Rectal smooth muscle tissue (tissue), 1 donor: ENCODE measurements around the gene KRTAP5-4.

Source experiments
- H3K27ac ChIP-seq: one replicate; pipeline ENCODE4 v1.7.0; 2013; ENCODE audit warnings: low read depth, low read length, inconsistent platforms
- H3K27me3 ChIP-seq: one replicate; pipeline ENCODE4 v1.7.0; 2013; ENCODE audit warnings: low read length; ENCODE audit not compliant: control insufficient read depth, insufficient read depth
- H3K36me3 ChIP-seq: one replicate; pipeline ENCODE4 v1.7.0; 2013; ENCODE audit warnings: low read length; ENCODE audit not compliant: control insufficient read depth, insufficient read depth
- H3K4me1 ChIP-seq: one replicate; pipeline ENCODE4 v1.7.0; 2013; ENCODE audit warnings: low read length; ENCODE audit not compliant: control insufficient read depth, insufficient read depth
- H3K4me3 ChIP-seq: one replicate; pipeline ENCODE4 v1.7.0; 2013; ENCODE audit warnings: low read length
- H3K9ac ChIP-seq: one replicate; pipeline ENCODE4 v1.7.0; 2013; ENCODE audit warnings: low read length

Gene KRTAP5-4

DNA sequence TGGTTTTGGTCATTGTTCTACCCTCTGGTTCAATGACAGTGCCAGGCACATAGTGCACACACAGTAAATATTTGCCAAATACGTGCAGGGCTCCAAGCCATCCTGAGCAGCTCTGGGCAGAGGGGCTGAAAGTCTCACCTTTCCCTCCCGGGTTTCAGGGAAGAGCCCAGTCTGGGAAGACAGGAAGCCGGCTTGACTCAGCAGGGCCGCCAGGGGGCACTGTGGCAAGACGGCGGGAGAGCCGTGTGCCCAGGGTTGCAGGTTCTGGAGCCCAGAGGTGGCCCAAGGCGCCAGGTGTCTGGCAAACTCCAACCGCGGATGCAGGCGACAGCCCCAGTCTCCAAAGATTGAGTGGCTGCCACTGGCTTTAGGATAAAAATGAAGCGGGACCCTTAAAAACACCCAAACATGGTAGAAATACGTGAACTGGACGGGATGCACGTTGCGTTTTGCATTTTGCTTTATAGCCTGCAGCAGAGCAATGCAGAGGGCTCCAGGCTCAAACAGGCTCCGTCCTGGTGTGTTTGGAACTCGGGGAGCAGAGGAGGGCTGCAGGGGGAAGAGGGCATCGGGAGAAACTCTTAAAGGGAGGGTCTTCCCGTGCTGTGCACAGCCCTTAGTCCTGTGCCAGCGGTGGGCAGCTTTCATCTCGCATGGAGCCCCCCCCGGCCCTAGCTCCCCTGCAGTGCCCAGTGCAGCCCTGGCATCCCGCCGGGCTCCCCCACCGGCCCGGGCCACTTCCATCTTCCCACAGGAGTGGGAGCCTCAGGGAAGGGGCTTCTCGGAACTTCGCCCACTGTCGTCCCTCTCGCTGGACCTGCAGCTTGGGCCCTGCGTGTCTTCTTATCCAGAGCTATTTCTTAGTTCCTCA is 18.4 kb upstream of the KRTAP5-4 start:
- Histone ChIP-seq H3K27me3 (peaks cover 3% of the 10 kb centered on the region), H3K27ac (no peak overlapping the region), H3K4me3 (no peak overlapping the region), H3K36me3 (no peaks in the 10 kb centered on the region), H3K9ac (no peak overlapping the region), H3K4me1 (no peaks in the 10 kb centered on the region)

DNA sequence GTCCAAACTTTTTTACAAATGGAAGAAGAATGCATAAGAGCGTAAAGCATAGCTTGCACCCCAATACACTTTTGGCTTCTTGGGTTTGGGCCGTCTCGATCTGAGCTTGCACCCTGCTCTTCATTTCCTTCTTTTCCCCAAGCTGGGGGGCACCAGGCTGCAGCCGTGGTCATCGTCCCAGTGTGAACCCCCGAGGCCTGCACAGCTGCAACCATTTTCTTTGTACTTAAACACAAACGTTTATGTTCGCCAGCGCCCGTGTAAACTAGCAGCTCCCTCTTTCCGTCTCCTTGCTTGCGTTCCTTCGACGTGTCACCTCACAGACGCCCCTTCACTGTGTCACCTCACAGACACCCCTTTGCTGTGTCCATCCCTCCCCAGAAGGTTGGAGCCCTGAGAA is 17.7 kb upstream of the KRTAP5-4 start:
- Histone ChIP-seq H3K27ac (no peak overlapping the region), H3K4me3 (no peak overlapping the region), H3K4me1 (no peaks in the 10 kb centered on the region), H3K9ac (no peak overlapping the region), H3K36me3 (no peaks in the 10 kb centered on the region), H3K27me3 (peaks cover 3% of the 10 kb centered on the region)

DNA sequence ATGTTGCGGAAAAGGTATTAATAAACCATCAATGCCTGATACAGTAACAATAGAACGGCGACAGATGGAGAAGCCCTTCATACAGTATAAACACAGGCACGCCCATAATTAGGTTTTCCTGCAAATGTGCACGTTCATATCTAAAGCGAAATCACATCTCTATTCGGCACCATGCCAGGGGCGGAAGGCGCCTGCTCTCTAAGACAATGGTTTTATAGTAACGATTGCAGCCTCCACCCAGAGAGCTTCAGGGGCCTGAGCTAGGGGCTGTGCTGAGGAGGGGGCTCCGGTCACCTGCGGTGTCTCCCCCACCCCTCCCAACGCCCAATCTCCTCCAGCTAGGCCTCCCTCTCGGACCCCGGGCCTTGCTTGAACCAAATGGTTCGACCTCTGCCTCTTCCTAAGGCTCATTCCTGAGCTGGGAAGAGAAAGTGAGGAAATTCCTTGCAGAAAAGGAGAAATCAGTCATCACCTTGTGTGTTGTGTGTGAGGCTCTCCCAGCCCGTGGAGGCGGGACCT is 17.2 kb upstream of the KRTAP5-4 start:
- no peak overlapping the region for H3K4me3 ChIP-seq
- no peaks in the 10 kb centered on the region for H3K36me3 ChIP-seq

DNA sequence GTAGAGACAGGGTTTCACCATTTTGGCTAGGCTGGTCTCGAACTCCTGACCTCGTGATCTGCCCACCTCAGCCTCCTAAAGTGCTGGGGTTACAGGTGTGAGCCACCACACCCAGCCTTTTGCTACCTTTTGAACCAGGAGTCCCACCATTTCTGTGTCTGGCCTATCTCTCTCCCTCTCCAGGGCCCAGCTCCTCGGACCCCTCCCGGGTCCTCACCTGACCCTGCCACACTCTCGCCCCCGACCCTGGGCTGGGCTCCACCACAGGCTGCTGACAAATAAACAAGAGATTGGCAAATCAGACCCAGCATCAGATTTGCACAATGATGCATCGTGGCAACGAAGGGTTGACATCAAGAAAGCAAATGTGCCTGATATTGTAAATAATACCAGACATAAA is 16.4 kb upstream of the KRTAP5-4 start:
- no peaks in the 10 kb centered on the region for H3K4me1 ChIP-seq
- H3K9ac ChIP-seq: no peak overlapping the region
- H3K27me3 ChIP-seq: peaks cover 3% of the 10 kb centered on the region
- no peak overlapping the region for H3K4me3 ChIP-seq
- no peaks in the 10 kb centered on the region for H3K36me3 ChIP-seq
- no peak overlapping the region for H3K27ac ChIP-seq

More for the DNA sequence above, 17.2 kb upstream of the KRTAP5-4 start:
- Histone ChIP-seq H3K27me3 (peaks cover 3% of the 10 kb centered on the region), H3K4me1 (no peaks in the 10 kb centered on the region), H3K9ac (no peak overlapping the region), H3K27ac (no peak overlapping the region)

DNA sequence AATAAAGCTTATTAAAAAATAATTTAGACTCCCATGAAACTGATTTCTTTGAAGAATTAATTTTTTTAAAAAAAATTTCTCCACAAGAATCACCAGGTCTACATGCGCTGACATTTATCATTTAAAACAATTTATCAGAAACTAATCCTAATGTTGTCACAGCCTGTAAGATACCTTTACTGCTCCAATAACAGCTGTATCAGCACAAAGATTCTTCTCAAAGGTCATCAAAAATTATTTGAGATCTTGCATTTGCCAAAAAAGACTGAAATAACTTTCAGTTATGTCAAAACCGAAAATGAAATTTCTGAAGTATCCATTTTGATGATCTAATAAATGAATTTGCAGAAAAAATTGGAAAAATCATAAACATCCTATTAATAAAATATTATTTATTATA is 15.7 kb upstream of the KRTAP5-4 start:
- Histone ChIP-seq H3K27me3 (peaks cover 3% of the 10 kb centered on the region), H3K4me1 (no peaks in the 10 kb centered on the region), H3K36me3 (no peaks in the 10 kb centered on the region), H3K4me3 (no peak overlapping the region), H3K9ac (no peak overlapping the region), H3K27ac (no peak overlapping the region)

DNA sequence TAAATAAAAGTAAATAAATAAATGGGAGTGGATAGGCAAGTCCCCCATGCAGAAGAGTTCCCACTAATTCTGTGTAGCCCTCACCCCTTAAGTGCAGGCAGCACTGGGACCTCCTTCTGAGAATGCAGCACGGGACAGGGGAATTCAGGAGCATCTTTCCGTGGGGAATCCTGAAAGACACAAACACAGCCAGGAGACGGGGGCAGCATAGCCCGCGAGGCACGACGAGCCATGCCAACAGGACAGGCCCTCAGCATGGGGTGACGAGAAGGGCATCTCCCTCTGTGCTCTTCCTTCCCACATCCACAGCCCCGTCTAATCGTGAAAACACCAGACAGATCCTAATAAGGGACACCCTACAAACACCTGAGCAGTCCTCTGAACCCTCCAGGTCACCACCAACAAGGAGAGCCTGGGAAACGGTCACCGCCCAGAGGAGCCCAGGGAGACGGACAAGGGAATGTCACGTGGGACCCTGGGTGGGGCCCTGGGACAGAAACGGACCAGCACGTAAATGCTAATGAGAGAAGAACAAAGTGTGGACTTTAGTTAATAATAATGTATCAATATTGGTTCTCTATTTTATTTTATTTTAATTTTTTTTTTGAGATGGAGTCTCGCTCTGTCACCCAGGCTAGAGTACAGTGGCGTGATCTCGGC is 14.5 kb upstream of the KRTAP5-4 start:
- H3K9ac ChIP-seq: no peak overlapping the region
- H3K4me3 ChIP-seq: no peak overlapping the region
- peaks cover 3% of the 10 kb centered on the region for H3K27me3 ChIP-seq
- no peaks in the 10 kb centered on the region for H3K36me3 ChIP-seq
- H3K4me1 ChIP-seq: no peaks in the 10 kb centered on the region
- no peak overlapping the region for H3K27ac ChIP-seq

DNA sequence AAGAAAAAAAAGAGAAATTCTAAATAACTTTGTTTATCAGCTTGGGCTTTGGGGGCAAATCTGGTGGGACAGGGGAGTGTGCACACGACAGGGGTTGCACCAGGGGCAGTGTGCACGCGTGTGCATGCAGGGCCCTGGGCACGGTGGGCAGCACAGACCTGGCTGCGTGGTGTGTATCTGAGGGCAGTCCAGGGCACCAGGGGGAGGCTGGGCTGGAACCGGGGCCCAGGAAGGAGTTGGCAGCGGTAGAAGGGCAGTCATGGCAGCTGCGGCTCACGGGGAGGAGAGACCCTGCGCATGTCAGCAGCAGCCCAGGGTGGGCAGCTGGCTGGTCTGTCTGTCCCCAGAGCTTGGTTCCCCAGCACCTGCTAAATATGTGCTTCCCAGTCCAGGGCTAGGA is 11.9 kb upstream of the KRTAP5-4 start:
- no peaks in the 10 kb centered on the region for H3K36me3 ChIP-seq
- no peak overlapping the region for H3K4me3 ChIP-seq
- peaks cover 3% of the 10 kb centered on the region for H3K27me3 ChIP-seq
- H3K9ac ChIP-seq: no peak overlapping the region
- H3K27ac ChIP-seq: no peak overlapping the region
- H3K4me1 ChIP-seq: no peaks in the 10 kb centered on the region

DNA sequence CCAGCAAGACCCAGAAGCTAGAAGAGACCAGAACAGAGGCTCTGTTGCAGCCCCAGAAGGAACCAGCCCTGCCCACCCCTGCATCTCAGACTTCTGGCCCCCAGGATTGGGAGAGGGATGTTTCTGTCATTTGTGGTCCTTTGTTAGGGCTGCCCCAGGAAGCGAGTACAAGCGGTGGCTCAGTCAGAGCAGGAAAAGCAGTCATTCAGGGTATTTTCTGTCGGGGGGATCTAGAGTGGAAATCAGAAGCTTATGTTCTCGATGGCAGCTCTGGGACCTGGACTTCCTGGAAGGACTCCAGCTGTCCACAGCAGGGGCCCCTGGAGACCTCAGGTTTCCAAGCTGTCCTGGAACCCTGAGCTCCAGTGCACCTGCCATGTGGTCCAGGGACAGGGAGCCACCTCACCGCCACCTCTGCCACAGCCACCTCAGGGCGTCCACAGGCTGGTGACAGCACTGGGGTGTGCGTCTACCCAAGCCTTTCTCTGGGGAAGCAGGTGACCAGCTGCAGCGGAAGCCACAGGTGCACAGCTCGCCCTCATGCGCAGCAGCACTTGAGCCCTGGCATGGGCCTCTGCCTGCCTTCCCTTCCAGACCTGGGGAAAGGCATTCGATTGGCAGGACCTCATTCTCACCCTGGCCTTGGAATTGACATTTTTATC is 10.2 kb upstream of the KRTAP5-4 start:
- Histone ChIP-seq H3K27me3 (peaks cover 3% of the 10 kb centered on the region), H3K36me3 (no peaks in the 10 kb centered on the region), H3K9ac (no peak overlapping the region), H3K4me1 (no peaks in the 10 kb centered on the region), H3K4me3 (no peak overlapping the region), H3K27ac (no peak overlapping the region)

DNA sequence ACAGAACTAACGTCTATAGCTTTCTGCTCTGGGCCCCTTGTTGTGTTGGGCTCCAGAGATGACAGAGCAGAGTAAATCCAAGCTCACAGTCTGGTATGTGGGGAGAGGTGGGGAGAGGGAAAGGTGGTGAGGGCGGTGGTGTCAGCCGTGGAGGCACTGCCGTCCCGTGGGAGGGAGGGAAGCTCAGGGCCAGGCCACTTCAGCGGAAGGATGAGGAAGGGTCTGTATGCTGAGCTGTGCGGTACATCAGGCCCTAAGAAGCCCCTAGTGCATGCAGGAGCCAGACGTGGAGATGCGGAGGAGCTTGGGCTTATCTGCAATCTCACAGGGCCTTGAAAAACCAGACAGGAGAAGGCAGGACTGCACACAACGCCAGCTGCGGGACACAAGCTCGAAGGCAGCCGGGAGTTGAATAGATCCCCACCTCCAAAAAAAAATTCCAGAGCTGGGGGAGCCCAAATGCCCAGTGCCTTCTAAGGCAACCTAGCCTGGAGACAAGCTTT is 9.2 kb upstream of the KRTAP5-4 start:
- H3K27ac ChIP-seq: no peak overlapping the region
- peaks cover 3% of the 10 kb centered on the region for H3K27me3 ChIP-seq
- H3K9ac ChIP-seq: no peak overlapping the region
- no peaks in the 10 kb centered on the region for H3K4me1 ChIP-seq
- H3K36me3 ChIP-seq: no peaks in the 10 kb centered on the region
- no peak overlapping the region for H3K4me3 ChIP-seq

DNA sequence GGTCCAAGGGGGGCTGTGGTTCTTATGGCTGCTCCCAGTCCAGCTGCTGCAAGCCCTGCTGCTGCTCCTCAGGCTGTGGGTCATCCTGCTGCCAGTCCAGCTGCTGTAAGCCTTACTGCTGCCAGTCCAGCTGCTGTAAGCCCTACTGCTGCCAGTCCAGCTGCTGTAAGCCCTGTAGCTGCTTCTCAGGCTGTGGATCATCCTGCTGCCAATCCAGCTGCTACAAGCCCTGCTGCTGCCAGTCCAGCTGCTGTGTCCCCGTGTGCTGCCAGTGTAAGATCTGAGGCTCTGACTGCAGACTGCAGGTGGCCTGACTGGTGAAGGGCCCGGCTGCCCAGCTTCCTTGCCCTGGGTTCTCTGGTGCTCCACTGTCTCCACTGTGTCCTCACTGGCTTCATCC is 8.3 kb upstream of the KRTAP5-4 start:
- Histone ChIP-seq H3K9ac (no peak overlapping the region), H3K4me1 (no peaks in the 10 kb centered on the region), H3K27ac (no peak overlapping the region), H3K4me3 (no peak overlapping the region), H3K27me3 (peaks cover 3% of the 10 kb centered on the region), H3K36me3 (no peaks in the 10 kb centered on the region)

DNA sequence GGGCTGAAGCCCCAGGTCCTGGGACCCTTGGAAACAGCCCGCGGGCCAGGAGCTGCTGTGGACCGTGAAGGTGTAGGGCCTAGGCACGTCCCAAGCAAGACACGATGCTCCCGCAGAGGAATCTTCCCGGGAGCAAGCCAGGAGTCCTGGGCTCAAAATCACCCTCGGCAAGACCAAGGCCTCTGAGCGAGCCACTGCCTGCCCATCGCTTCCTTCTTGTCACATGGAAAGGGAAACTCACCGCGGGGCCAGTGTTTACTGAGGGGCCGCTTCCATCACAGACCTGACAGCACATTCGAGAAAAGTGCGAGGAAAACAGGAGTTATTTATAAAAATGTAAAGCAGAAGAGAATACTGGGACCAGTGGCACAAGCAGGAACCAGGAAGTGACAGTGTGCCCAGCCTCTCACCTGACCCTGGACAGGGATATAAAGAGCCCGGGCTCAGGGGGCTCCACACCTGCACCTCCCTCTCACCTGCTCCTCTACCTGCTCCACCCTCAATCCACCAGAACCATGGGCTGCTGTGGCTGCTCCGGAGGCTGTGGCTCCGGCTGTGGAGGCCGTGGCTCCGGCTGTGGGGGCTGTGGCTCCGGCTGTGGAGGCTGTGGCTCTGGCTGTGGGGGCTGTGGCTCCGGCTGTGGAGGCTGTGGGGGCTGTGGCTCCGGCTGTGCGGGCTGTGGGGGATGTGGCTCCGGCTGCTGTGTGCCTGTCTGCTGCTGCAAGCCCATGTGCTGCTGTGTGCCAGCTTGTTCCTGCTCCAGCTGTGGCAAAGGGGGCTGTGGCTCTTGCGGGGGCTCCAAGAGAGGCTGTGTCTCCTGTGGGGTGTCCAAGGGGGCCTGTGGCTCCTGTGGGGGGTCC is 7.6 kb upstream of the KRTAP5-4 start, which contains the start of gene KRTAP5-5:
Gene KRTAP5-5 (plus strand): TSS at position 450 of the 860 bp plus-strand sequence. CDS start 66 bp downstream, at position 516.
- peaks cover 3% of the 10 kb centered on the region for H3K27me3 ChIP-seq
- H3K4me1 ChIP-seq: no peaks in the 10 kb centered on the region
- H3K27ac ChIP-seq: no peak within 1 kb of the TSS
- H3K36me3 ChIP-seq: no peaks in the 10 kb centered on the region
- H3K9ac ChIP-seq: no peak within 1 kb of the TSS
- no peak within 1 kb of the TSS for H3K4me3 ChIP-seq
